GM10266 (cell line): Measurements from ENCODE around the gene SYT7.
A peak's percentile ranks its signal among the peaks of the same experiment; 100 is the strongest.

Source experiments
- DNase-seq: peaks from one replicate; pipeline ENCODE4 v3.0.0; 2012; ENCODE audit errors: extremely low spot score
- TF ChIP-seq, protein P1 (sequence below): IDR thresholded peaks from 2 replicates; pipeline ENCODE4 v1.5.1; 2012; ENCODE audit warnings: mild to moderate bottlenecking, low read depth; ENCODE audit not compliant: control insufficient read depth, insufficient read depth; ENCODE audit errors: missing control alignments

Gene SYT7

GRCh38 chr11:61581931-61582330 is 1.1 kb upstream of the SYT7 start:
- no peak for DNase-seq
- TF ChIP-seq, protein P1, sequence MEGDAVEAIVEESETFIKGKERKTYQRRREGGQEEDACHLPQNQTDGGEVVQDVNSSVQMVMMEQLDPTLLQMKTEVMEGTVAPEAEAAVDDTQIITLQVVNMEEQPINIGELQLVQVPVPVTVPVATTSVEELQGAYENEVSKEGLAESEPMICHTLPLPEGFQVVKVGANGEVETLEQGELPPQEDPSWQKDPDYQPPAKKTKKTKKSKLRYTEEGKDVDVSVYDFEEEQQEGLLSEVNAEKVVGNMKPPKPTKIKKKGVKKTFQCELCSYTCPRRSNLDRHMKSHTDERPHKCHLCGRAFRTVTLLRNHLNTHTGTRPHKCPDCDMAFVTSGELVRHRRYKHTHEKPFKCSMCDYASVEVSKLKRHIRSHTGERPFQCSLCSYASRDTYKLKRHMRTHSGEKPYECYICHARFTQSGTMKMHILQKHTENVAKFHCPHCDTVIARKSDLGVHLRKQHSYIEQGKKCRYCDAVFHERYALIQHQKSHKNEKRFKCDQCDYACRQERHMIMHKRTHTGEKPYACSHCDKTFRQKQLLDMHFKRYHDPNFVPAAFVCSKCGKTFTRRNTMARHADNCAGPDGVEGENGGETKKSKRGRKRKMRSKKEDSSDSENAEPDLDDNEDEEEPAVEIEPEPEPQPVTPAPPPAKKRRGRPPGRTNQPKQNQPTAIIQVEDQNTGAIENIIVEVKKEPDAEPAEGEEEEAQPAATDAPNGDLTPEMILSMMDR: no peak

GRCh38 chr11:61580271-61580888 is 496 bp downstream of the SYT7 start:
- peak; percentile 64 for DNase-seq
- TF ChIP-seq, protein P1: no peak

- TF ChIP-seq, protein P1: no peak
- no peak for DNase-seq
These were observed 1.1 kb downstream of the SYT7 start for GRCh38 chr11:61579676-61580270.

DNA sequence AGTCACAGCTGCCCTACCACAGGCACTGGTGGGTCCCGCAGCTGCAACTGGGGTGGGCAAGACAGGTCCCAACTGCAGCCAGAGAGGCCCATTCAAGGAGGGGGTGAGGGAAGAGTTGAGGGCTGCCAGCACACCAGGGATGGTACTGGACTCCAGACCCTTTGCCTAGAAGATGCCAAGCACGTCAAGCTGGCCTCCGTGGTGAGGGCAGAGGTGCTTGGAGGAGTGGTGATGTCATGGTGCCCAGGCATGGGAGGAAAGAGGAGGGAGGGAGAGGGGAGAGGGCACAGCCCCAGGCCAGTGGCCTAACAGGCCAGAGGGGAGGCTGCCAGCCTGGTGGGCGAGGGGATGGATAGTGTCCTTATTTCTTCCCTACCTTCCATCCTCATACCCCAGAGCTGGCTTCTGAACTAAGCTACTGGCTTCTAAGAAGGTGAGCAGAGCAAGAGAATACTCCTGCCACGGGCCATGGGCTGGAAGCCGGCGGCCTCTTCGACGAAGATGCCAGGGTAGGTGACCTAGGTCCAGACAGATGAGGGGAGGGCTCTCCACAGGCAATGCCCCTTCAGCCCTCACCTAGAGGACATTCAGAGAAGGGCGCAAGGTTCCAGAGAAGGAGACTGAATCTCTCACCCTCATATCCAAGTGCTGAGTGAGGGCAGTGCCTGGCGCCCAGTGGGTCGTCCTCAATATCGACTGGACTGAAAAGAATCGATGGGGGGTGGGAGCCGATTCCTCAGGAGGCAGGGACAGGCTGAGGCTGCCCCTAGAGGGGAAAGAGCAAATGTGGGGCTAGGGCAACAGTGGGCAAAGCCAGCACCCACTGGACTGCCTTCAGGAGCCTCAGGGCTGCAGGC is 1.8 kb downstream of the SYT7 start:
- no peak for DNase-seq
- TF ChIP-seq, protein P1: no peak

- TF ChIP-seq, protein P1: no peak
- no peak for DNase-seq
These were observed 3.3 kb downstream of the SYT7 start for GRCh38 chr11:61577383-61578118.

GRCh38 chr11:61575886-61576861 is 4.7 kb downstream of the SYT7 start:
- TF ChIP-seq, protein P1: no peak
- no peak for DNase-seq
